T47D (cell line): ENCODE results near the gene ITSN1.
"Not testable (repeated sequence)": the region's sequence is repeated elsewhere in the genome, so short reads cannot be mapped to it uniquely, and the experiment has no call there.

Source experiments
- DNase-seq, 2 experiments: peaks; one replicate each; pipeline versions ENCODE4 v3.0.0 to v3.0.0-alpha.2; 2011 to 2012; ENCODE audit warnings: low read depth in 1 of 2, low spot score in 1 of 2
- JUND ChIP-seq: IDR thresholded peaks from 2 replicates; pipeline ENCODE4 v1.6.1; 2012; ENCODE audit warnings: low read depth
- in situ Hi-C: cut with HindIII; loops from 2 replicates; pipeline ENCODE4 v1.10.0; 2016; ENCODE audit warnings: low sequenced_read_pairs, low pct_unique_long_range_greater_than_20kb

ITSN1 gene

GRCh38 chr21:33865996-33866575 lies 223.8 kb downstream of the ITSN1 start:
- DNase-seq: no peak
- in situ Hi-C loops: no loop called here
- TF ChIP-seq JUND: no peak

- TF ChIP-seq JUND: no peak
- no peak for DNase-seq
- in situ Hi-C loops: no loop called here
Observed at GRCh38 chr21:33866826-33867225, 224.5 kb downstream of the ITSN1 start.

GRCh38 chr21:33867868-33868267 lies 225.6 kb downstream of the ITSN1 start:
- DNase-seq, in situ Hi-C loops: not testable (repeated sequence)

- no peak for DNase-seq
- in situ Hi-C loops: no loop called here
- TF ChIP-seq JUND: no peak
Observed at GRCh38 chr21:33869873-33870272, 227.6 kb downstream of the ITSN1 start.

GRCh38 chr21:33870768-33871167 lies 228.5 kb downstream of the ITSN1 start:
- no peak for DNase-seq
- TF ChIP-seq JUND: no peak
- in situ Hi-C loops: no loop called here

GRCh38 chr21:33871171-33871570 lies 228.9 kb downstream of the ITSN1 start:
- in situ Hi-C loops: no loop called here
- no peak for DNase-seq
- no peak for TF ChIP-seq JUND

- no peak for DNase-seq
- TF ChIP-seq JUND: no peak
- in situ Hi-C loops: no loop called here
Observed at GRCh38 chr21:33872881-33873515, 230.7 kb downstream of the ITSN1 start.

GRCh38 chr21:33874161-33874560 lies 231.9 kb downstream of the ITSN1 start:
- in situ Hi-C loops: no loop called here
- no peak for DNase-seq
- TF ChIP-seq JUND: no peak

GRCh38 chr21:33875026-33875695 lies 232.9 kb downstream of the ITSN1 start:
- TF ChIP-seq JUND: no peak
- DNase-seq: no peak
- in situ Hi-C loops: no loop called here

- DNase-seq: no peak
- TF ChIP-seq JUND: no peak
- in situ Hi-C loops: no loop called here
Observed at GRCh38 chr21:33878824-33879223, 236.5 kb downstream of the ITSN1 start.

- no peak for DNase-seq
- in situ Hi-C loops: no loop called here
- no peak for TF ChIP-seq JUND
Observed at GRCh38 chr21:33880626-33881025, 238.3 kb downstream of the ITSN1 start.

- DNase-seq: no peak
- TF ChIP-seq JUND: no peak
- in situ Hi-C loops: no loop called here
Observed at GRCh38 chr21:33881689-33882440, 239.6 kb downstream of the ITSN1 start.

GRCh38 chr21:33883118-33883517 lies 240.8 kb downstream of the ITSN1 start:
- TF ChIP-seq JUND: no peak
- in situ Hi-C loops: no loop called here
- no peak for DNase-seq
